Memory B cell (primary cell): ENCODE data around the gene VPS33B.
A peak's percentile ranks its signal among the peaks of the same experiment; 100 is the strongest.

Experiments
- ATAC-seq: fragments of 150-1000 bp; cut with Tn5 transposase; 2 replicates; pipeline ENCODE4 v1.10.0; 2021; ENCODE audit warnings: low read depth, mild to moderate bottlenecking, moderate library complexity
- DNase-seq, 2 donors: peaks; one replicate each; pipeline ENCODE4 v3.0.0; 2022; ENCODE audit warnings: low spot score in 2 of 2
- H3K27ac Mint-ChIP-seq: one replicate; pipeline ENCODE4 v1.8.0; 2022; ENCODE audit warnings: mild to moderate bottlenecking, moderate library complexity, mixed read lengths
- H3K27me3 Mint-ChIP-seq: one replicate; pipeline ENCODE4 v1.8.0; 2022; ENCODE audit warnings: mixed read lengths
- H3K36me3 Mint-ChIP-seq: one replicate; pipeline ENCODE4 v1.8.0; 2022; ENCODE audit warnings: mild to moderate bottlenecking, mixed read lengths
- H3K4me1 Mint-ChIP-seq: one replicate; pipeline ENCODE4 v1.8.0; 2022; ENCODE audit warnings: mixed read lengths
- H3K4me3 Mint-ChIP-seq: one replicate; pipeline ENCODE4 v1.8.0; 2022; ENCODE audit warnings: mild to moderate bottlenecking, moderate library complexity, mixed read lengths
- H3K9me3 Mint-ChIP-seq: one replicate; pipeline ENCODE4 v1.8.0; 2022; ENCODE audit warnings: mixed read lengths

Gene VPS33B

GRCh38 chr15:90956274-90957030 is 65.9 kb downstream of the VPS33B start:
- peak; percentile 62 to 66 for DNase-seq
- Mint-ChIP-seq H3K27ac (no peak overlapping the region), H3K27me3 (no peaks in the 10 kb centered on the region)

DNA sequence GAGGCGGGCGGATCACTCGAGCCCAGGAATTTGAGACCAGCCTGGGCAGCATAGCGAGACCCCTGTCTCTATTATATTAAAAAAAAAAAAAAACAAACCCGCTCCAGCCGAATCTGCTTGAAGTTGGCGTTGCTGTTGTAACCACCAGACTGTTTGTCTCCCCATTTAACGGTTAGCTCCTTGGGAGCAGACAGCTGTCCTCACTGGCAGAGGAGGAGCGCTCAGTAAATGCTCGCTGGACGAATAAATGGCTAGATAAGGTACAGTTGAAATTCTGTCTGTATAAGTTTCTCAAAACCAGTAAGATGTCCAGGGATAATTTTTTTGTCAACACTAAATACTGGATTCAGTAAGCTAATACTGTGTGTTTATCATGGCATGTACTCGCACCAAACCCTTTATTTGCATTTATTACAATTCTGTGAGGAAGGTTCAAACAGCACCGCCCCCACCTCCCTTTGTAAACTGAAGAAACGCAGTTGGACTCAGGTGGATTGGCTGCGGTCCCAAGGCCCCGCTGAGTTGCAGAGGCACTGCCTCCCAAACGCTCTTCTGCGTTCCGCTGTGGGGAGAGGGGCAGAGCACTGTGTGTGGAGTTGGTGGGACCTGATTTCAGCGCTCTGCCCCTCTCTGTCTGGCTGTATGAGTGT is 66.6 kb downstream of the VPS33B start:
- peaks cover 2% of the 10 kb centered on the region for H3K4me1 Mint-ChIP-seq
- no peaks in the 10 kb centered on the region for H3K9me3 Mint-ChIP-seq
- peak overlapping the region; percentile 84 for H3K27ac Mint-ChIP-seq
- no peak for DNase-seq
- no peaks in the 10 kb centered on the region for H3K27me3 Mint-ChIP-seq
- peaks cover 7% of the 10 kb centered on the region for H3K36me3 Mint-ChIP-seq
- ATAC-seq: no peak
- H3K4me3 Mint-ChIP-seq: peak overlapping the region; percentile 84

More at GRCh38 chr15:90956274-90957030, 65.9 kb downstream of the VPS33B start:
- H3K4me3 Mint-ChIP-seq: peak overlapping the region; percentile 84
- peaks cover 2% of the 10 kb centered on the region for H3K4me1 Mint-ChIP-seq
- H3K36me3 Mint-ChIP-seq: peaks cover 11% of the 10 kb centered on the region
- peak; percentile 23 for ATAC-seq
- no peaks in the 10 kb centered on the region for H3K9me3 Mint-ChIP-seq

- Mint-ChIP-seq H3K9me3 (no peaks in the 10 kb centered on the region), H3K27ac (peak within 1 kb of the TSS; percentile 84), H3K4me1 (peaks cover 2% of the 10 kb centered on the region), H3K36me3 (peaks cover 7% of the 10 kb centered on the region), H3K4me3 (peak within 1 kb of the TSS; percentile 84), H3K27me3 (no peaks in the 10 kb centered on the region)
- DNase-seq (peak; percentile 77), ATAC-seq (peak; percentile 92)
Measured at GRCh38 chr15:90954712-90955623, 67.4 kb downstream of the VPS33B start, which contains the start of gene RCCD1. TSS of gene RCCD1 (plus strand) at chr15:90954884. CDS start at chr15:90956735, 1,851 bp downstream.

DNA sequence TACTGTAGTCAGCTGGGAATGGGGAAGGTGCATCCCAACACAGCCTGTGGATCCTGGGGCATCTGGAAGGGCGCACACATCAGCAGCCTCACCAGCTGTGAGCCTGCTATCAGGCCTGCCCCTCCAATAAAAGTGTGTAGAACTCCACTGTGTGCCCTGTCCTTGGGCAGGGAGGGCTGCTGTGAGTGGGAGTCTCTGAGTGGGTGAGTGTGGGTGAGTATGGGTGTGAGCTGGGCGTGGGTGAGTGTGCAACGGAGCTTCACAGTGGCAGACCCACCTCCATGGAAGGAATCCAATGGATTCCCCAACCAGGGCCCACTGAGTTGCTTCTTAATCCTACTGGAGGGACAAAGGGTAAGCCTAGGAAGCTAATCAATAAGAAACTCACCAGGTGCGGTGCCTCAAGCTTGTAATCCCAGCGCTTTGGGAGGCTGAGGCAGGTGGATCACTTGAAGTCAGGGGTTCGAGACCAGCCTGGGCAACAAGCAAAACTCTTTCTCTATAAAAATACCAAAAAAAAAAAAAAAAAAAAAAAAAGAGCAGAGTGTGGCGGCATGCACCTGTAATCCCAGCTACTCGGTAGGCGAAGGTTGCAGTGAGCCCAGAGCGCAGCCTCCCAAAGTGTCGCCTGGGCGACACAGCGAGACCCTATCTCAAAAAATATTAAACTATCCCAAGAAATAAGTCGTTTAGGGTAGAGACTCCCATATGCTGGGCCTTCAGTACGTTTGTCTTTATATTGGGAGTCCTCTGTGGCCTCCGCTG is 68.3 kb downstream of the VPS33B start:
- Mint-ChIP-seq H3K9me3 (no peaks in the 10 kb centered on the region), H3K4me1 (peaks cover 2% of the 10 kb centered on the region), H3K27me3 (no peaks in the 10 kb centered on the region), H3K27ac (peak overlapping the region; percentile 84), H3K4me3 (peak overlapping the region; percentile 84), H3K36me3 (peaks cover 7% of the 10 kb centered on the region)
- no peak for DNase-seq
- no peak for ATAC-seq

DNA sequence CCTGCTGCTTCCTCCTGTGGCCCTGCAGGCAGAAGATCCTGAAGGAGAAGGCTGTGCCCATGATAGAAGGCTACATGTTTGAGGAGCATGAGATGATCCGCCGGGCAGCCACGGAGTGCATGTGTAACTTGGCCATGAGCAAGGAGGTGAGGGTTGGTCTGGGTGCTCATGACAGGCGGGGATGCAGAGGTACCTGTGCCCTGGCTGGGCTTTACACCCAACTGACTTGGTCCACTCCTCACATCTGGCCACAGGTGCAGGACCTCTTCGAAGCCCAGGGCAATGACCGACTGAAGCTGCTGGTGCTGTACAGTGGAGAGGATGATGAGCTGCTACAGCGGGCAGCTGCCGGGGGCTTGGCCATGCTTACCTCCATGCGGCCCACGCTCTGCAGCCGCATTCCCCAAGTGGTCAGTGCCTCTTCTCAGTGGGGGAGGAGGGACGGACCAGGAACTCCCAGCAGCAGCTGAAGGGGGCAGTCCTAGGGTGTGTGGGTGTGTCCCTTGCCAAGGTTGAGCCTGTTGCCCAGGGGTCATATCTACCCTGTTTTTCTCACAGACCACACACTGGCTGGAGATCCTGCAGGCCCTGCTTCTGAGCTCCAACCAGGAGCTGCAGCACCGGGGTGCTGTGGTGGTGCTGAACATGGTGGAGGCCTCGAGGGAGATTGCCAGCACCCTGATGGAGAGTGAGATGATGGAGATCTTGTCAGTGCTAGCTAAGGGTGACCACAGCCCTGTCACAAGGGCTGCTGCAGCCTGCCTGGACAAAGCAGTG is 69.3 kb downstream of the VPS33B start:
- DNase-seq (no peak), ATAC-seq (no peak)
- no peaks in the 10 kb centered on the region for H3K27me3 Mint-ChIP-seq
- peaks cover 12% of the 10 kb centered on the region for H3K36me3 Mint-ChIP-seq
- peak overlapping the region; percentile 46 for H3K27ac Mint-ChIP-seq
- peaks cover 2% of the 10 kb centered on the region for H3K4me1 Mint-ChIP-seq
- no peak overlapping the region for H3K4me3 Mint-ChIP-seq
- no peaks in the 10 kb centered on the region for H3K9me3 Mint-ChIP-seq

DNA sequence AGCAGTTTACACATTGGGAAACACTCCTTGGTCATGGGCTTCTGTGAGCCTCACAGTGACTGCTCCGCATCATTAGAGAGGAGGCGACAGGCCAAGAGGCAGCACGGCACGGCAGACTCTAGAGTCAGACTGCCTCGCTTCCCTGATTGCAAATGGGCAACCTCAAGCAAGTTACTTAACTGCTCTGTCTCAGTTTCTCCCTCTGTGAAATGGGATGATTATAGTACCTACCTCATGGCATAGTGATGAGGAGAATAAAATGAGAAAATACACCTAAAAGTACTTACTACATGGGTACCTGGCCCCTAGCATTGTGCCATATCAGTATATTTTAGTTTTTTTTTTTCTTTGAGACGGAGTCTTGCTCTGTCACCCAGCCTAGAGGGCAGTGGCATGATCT is 71.7 kb downstream of the VPS33B start:
- H3K36me3 Mint-ChIP-seq: peaks cover 18% of the 10 kb centered on the region
- H3K27ac Mint-ChIP-seq: no peak overlapping the region

GRCh38 chr15:90949979-90950675 is 72.3 kb downstream of the VPS33B start:
- no peaks in the 10 kb centered on the region for H3K27me3 Mint-ChIP-seq
- no peaks in the 10 kb centered on the region for H3K9me3 Mint-ChIP-seq
- ATAC-seq: no peak
- peaks cover 2% of the 10 kb centered on the region for H3K4me1 Mint-ChIP-seq
- H3K36me3 Mint-ChIP-seq: peaks cover 18% of the 10 kb centered on the region
- DNase-seq: no peak
- H3K27ac Mint-ChIP-seq: no peak overlapping the region
- H3K4me3 Mint-ChIP-seq: no peak overlapping the region

More for the DNA sequence above, 71.7 kb downstream of the VPS33B start:
- no peaks in the 10 kb centered on the region for H3K9me3 Mint-ChIP-seq
- DNase-seq (no peak), ATAC-seq (no peak)
- no peak overlapping the region for H3K4me3 Mint-ChIP-seq
- H3K27me3 Mint-ChIP-seq: no peaks in the 10 kb centered on the region
- peaks cover 2% of the 10 kb centered on the region for H3K4me1 Mint-ChIP-seq
